Effector memory CD8-positive, alpha-beta T cell (primary cell): ENCODE measurements around the gene EXPH5.
"Not testable (repeated sequence)": the region's sequence is repeated elsewhere in the genome, so short reads cannot be mapped to it uniquely, and the experiment has no call there.

Experiments
- ATAC-seq: fragments of 150-1000 bp; cut with Tn5 transposase; replicated peaks from 2 replicates; pipeline ENCODE4 v1.10.0; 2021; ENCODE audit warnings: mild to moderate bottlenecking, moderate library complexity
- DNase-seq, 3 experiments: peaks; one replicate each; pipeline ENCODE4 v3.0.0; 2021
- H3K27ac Mint-ChIP-seq, 2 donors: one replicate each; pipeline ENCODE4 v1.8.0; 2022; ENCODE audit warnings: mild to moderate bottlenecking in 2 of 2, mixed read lengths in 2 of 2, moderate library complexity in 2 of 2
- H3K27me3 Mint-ChIP-seq, 2 donors: one replicate each; pipeline ENCODE4 v1.8.0; 2022; ENCODE audit warnings: mixed read lengths in 2 of 2
- H3K36me3 Mint-ChIP-seq: one replicate; pipeline ENCODE4 v1.8.0; 2022; ENCODE audit warnings: mild to moderate bottlenecking, moderate library complexity, mixed read lengths; ENCODE audit not compliant: insufficient read depth
- H3K4me1 Mint-ChIP-seq, 2 donors: one replicate each; pipeline ENCODE4 v1.8.0; 2022; ENCODE audit warnings: low read depth in 2 of 2, mixed read lengths in 2 of 2
- H3K4me3 Mint-ChIP-seq, 2 donors: one replicate each; pipeline ENCODE4 v1.8.0; 2022; ENCODE audit warnings: mild to moderate bottlenecking in 2 of 2, mixed read lengths in 2 of 2, moderate library complexity in 2 of 2
- H3K9me3 Mint-ChIP-seq, 2 donors: one replicate each; pipeline ENCODE4 v1.8.0; 2022; ENCODE audit warnings: mixed read lengths in 2 of 2

Gene EXPH5

GRCh38 chr11:108593923-108594434 lies 411 bp upstream of the EXPH5 start:
- Mint-ChIP-seq H3K4me1 (peaks cover 10 to 15% of the 10 kb centered on the region in 2 donors), H3K27me3 (peaks cover 30 to 31% of the 10 kb centered on the region in 2 donors), H3K4me3 (peak overlapping the region; percentile 95 to 99), H3K36me3 (no peaks in the 10 kb centered on the region), H3K27ac (peak overlapping the region in 1 of 2 donors; percentile 97), H3K9me3 (no peaks in the 10 kb centered on the region)
- no peak for DNase-seq
- ATAC-seq: no peak

- H3K4me1 Mint-ChIP-seq: peaks cover 10 to 15% of the 10 kb centered on the region in 2 donors
- peak; percentile 32 for ATAC-seq
- no peaks in the 10 kb centered on the region for H3K9me3 Mint-ChIP-seq
- DNase-seq: peak; percentile 0 to 14 (median 12)
- peaks cover 18 to 20% of the 10 kb centered on the region in 2 donors for H3K27me3 Mint-ChIP-seq
- peak overlapping the region; percentile 89 to 97 for H3K27ac Mint-ChIP-seq
- H3K4me3 Mint-ChIP-seq: peak overlapping the region; percentile 95 to 99
- H3K36me3 Mint-ChIP-seq: no peaks in the 10 kb centered on the region
These were observed 866 bp downstream of the EXPH5 start for GRCh38 chr11:108592591-108593213.

GRCh38 chr11:108591893-108592292 lies 1.7 kb downstream of the EXPH5 start:
- Mint-ChIP-seq H3K4me1 (peaks cover 10 to 15% of the 10 kb centered on the region in 2 donors), H3K27ac (peak overlapping the region in 1 of 2 donors; percentile 97), H3K9me3 (no peaks in the 10 kb centered on the region), H3K36me3 (no peaks in the 10 kb centered on the region), H3K4me3 (peak overlapping the region; percentile 95 to 99), H3K27me3 (peaks cover 16 to 17% of the 10 kb centered on the region in 2 donors)
- no peak for ATAC-seq
- no peak for DNase-seq

GRCh38 chr11:108589136-108589535 lies 4.4 kb downstream of the EXPH5 start:
- no peak overlapping the region for H3K4me3 Mint-ChIP-seq
- H3K4me1 Mint-ChIP-seq: peaks cover 10 to 15% of the 10 kb centered on the region in 2 donors
- H3K27ac Mint-ChIP-seq: no peak overlapping the region
- H3K36me3 Mint-ChIP-seq: no peaks in the 10 kb centered on the region
- no peak for DNase-seq
- no peak for ATAC-seq
- no peaks in the 10 kb centered on the region for H3K27me3 Mint-ChIP-seq
- H3K9me3 Mint-ChIP-seq: no peaks in the 10 kb centered on the region

GRCh38 chr11:108588287-108588686 lies 5.3 kb downstream of the EXPH5 start:
- no peak overlapping the region for H3K27ac Mint-ChIP-seq
- ATAC-seq (no peak), DNase-seq (no peak)
- H3K36me3 Mint-ChIP-seq: no peaks in the 10 kb centered on the region
- no peaks in the 10 kb centered on the region for H3K27me3 Mint-ChIP-seq
- no peaks in the 10 kb centered on the region for H3K9me3 Mint-ChIP-seq
- no peak overlapping the region for H3K4me3 Mint-ChIP-seq
- H3K4me1 Mint-ChIP-seq: peaks cover 5 to 8% of the 10 kb centered on the region in 2 donors

GRCh38 chr11:108587109-108587508 lies 6.5 kb downstream of the EXPH5 start:
- Mint-ChIP-seq H3K27ac (no peak overlapping the region), H3K27me3 (no peaks in the 10 kb centered on the region), H3K9me3 (no peaks in the 10 kb centered on the region), H3K4me1 (no peaks in the 10 kb centered on the region), H3K4me3 (no peak overlapping the region), H3K36me3 (no peaks in the 10 kb centered on the region)
- no peak for ATAC-seq
- DNase-seq: no peak

GRCh38 chr11:108586600-108586999 lies 7.0 kb downstream of the EXPH5 start:
- Mint-ChIP-seq H3K27ac (no peak overlapping the region), H3K4me3 (no peak overlapping the region), H3K27me3 (no peaks in the 10 kb centered on the region), H3K4me1 (no peaks in the 10 kb centered on the region), H3K9me3 (no peaks in the 10 kb centered on the region), H3K36me3 (no peaks in the 10 kb centered on the region)
- DNase-seq: no peak
- ATAC-seq: no peak

- not testable (repeated sequence) for H3K9me3 Mint-ChIP-seq, ATAC-seq, DNase-seq, H3K27ac Mint-ChIP-seq, H3K4me1 Mint-ChIP-seq, H3K4me3 Mint-ChIP-seq, H3K36me3 Mint-ChIP-seq, H3K27me3 Mint-ChIP-seq
These were observed 7.4 kb downstream of the EXPH5 start for GRCh38 chr11:108586185-108586584.

- Mint-ChIP-seq H3K4me1 (no peaks in the 10 kb centered on the region), H3K27ac (no peak overlapping the region), H3K9me3 (no peaks in the 10 kb centered on the region), H3K27me3 (peaks cover 7 to 9% of the 10 kb centered on the region in 2 donors), H3K36me3 (no peaks in the 10 kb centered on the region), H3K4me3 (no peak overlapping the region)
- no peak for DNase-seq
- ATAC-seq: no peak
These were observed 8.6 kb downstream of the EXPH5 start for GRCh38 chr11:108584973-108585372.

- no peak for ATAC-seq
- Mint-ChIP-seq H3K27ac (no peak overlapping the region), H3K36me3 (no peaks in the 10 kb centered on the region), H3K4me3 (no peak overlapping the region), H3K9me3 (no peaks in the 10 kb centered on the region), H3K4me1 (no peaks in the 10 kb centered on the region), H3K27me3 (peaks cover 31 to 32% of the 10 kb centered on the region in 2 donors)
- no peak for DNase-seq
These were observed 12.9 kb downstream of the EXPH5 start for GRCh38 chr11:108580645-108581044.

GRCh38 chr11:108580043-108580442 lies 13.5 kb downstream of the EXPH5 start:
- no peaks in the 10 kb centered on the region for H3K36me3 Mint-ChIP-seq
- H3K27ac Mint-ChIP-seq: no peak overlapping the region
- DNase-seq: no peak
- no peaks in the 10 kb centered on the region for H3K9me3 Mint-ChIP-seq
- no peaks in the 10 kb centered on the region for H3K4me1 Mint-ChIP-seq
- no peak overlapping the region for H3K4me3 Mint-ChIP-seq
- H3K27me3 Mint-ChIP-seq: peaks cover 31 to 32% of the 10 kb centered on the region in 2 donors
- ATAC-seq: no peak

GRCh38 chr11:108576523-108576922 lies 17.0 kb downstream of the EXPH5 start:
- no peaks in the 10 kb centered on the region for H3K9me3 Mint-ChIP-seq
- H3K4me1 Mint-ChIP-seq: no peaks in the 10 kb centered on the region
- DNase-seq (no peak), ATAC-seq (no peak)
- H3K27ac Mint-ChIP-seq: no peak overlapping the region
- H3K4me3 Mint-ChIP-seq: no peak overlapping the region
- peaks cover 31 to 32% of the 10 kb centered on the region in 2 donors for H3K27me3 Mint-ChIP-seq
- no peaks in the 10 kb centered on the region for H3K36me3 Mint-ChIP-seq

GRCh38 chr11:108574675-108575074 lies 18.9 kb downstream of the EXPH5 start:
- no peaks in the 10 kb centered on the region for H3K4me1 Mint-ChIP-seq
- H3K36me3 Mint-ChIP-seq: no peaks in the 10 kb centered on the region
- no peak overlapping the region for H3K27ac Mint-ChIP-seq
- no peaks in the 10 kb centered on the region for H3K9me3 Mint-ChIP-seq
- ATAC-seq (no peak), DNase-seq (no peak)
- H3K4me3 Mint-ChIP-seq: no peak overlapping the region
- peaks cover 20 to 21% of the 10 kb centered on the region in 2 donors for H3K27me3 Mint-ChIP-seq

- Mint-ChIP-seq H3K27me3 (no peaks in the 10 kb centered on the region), H3K27ac (no peak overlapping the region), H3K36me3 (no peaks in the 10 kb centered on the region), H3K9me3 (no peaks in the 10 kb centered on the region), H3K4me3 (no peak overlapping the region), H3K4me1 (no peaks in the 10 kb centered on the region)
- ATAC-seq (no peak), DNase-seq (no peak)
These were observed 22.6 kb downstream of the EXPH5 start for GRCh38 chr11:108571001-108571400.
